GM12864 (cell line): ENCODE data around the gene NOL9.
A peak's percentile ranks its signal among the peaks of the same experiment; 100 is the strongest.

Experiments used
- DNase-seq: peaks from one replicate; pipeline ENCODE4 v3.0.0-alpha.2; 2011; ENCODE audit warnings: low read depth
- H3K4me3 ChIP-seq: 2 replicates; pipeline ENCODE4 v1.5.1; 2011; ENCODE audit warnings: mild to moderate bottlenecking, low read depth, low read length, control low read depth
- TF ChIP-seq, protein P1 (sequence below): IDR thresholded peaks from 2 replicates; pipeline ENCODE4 v1.5.1; 2011; ENCODE audit warnings: low read depth, mild to moderate bottlenecking, moderate library complexity, low read length, control low read depth, inconsistent platforms; ENCODE audit errors: missing control alignments

Gene NOL9

DNA sequence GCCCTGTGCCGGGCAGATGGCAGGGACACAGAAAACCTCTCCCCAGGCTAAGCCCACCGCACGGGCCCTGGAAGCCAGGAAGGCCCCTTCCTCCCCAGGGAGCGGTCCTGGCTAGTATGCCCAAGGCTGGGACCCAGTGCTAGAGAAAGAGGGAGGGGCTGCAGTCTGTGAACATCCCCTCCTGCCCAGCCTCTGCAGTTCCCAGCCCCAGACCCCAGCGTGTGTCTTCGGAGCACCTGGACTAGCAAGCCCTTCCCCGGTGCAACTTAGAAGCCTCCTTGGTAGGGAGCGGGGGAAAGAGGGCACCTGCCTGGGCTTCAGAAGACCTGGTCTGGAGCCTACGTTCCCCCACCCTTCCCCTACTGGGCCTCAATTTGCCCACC lies 64.9 kb downstream of the NOL9 start:
- TF ChIP-seq, protein P1, sequence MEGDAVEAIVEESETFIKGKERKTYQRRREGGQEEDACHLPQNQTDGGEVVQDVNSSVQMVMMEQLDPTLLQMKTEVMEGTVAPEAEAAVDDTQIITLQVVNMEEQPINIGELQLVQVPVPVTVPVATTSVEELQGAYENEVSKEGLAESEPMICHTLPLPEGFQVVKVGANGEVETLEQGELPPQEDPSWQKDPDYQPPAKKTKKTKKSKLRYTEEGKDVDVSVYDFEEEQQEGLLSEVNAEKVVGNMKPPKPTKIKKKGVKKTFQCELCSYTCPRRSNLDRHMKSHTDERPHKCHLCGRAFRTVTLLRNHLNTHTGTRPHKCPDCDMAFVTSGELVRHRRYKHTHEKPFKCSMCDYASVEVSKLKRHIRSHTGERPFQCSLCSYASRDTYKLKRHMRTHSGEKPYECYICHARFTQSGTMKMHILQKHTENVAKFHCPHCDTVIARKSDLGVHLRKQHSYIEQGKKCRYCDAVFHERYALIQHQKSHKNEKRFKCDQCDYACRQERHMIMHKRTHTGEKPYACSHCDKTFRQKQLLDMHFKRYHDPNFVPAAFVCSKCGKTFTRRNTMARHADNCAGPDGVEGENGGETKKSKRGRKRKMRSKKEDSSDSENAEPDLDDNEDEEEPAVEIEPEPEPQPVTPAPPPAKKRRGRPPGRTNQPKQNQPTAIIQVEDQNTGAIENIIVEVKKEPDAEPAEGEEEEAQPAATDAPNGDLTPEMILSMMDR: no peak
- H3K4me3 ChIP-seq: no peak overlapping the region
- no peak for DNase-seq

DNA sequence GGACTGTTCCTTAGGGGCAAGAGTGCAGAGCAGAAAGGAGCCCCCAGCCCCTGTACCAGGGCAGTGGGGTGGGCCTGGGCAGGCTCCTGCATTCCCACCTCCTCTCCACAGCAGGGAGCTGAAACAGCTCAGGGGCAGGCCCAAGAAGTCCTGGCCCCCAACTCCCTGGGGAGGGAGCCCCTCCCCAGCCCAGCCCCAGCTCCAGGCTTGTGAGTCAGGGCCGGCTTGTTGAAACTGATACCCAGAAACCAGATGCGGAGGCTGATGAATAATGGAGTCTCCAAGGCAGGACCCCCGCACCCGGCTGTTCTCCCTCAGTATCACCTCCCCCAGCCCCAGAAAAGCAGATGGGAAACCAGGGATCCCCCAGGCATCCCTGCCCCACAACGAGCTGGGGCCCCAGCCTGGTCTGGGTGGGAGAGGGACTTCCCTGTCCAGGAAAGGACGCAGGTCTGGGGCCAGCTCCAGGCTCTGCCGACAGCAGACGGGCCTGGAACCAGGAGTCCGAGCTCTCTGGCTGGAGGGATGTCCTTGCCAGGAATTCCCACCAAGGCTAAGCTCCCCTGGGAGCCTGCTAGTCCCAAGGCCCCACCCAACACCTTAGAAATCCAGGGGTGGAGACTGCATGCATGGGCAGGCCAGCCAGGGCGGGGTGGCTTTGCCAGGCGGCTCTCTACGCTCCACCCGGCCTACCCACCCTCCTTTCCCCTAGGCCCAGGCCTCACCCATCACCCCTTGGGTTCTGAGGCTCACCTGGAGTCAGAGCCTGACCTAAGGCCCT lies 65.5 kb downstream of the NOL9 start:
- DNase-seq: no peak
- no peak overlapping the region for H3K4me3 ChIP-seq
- TF ChIP-seq, protein P1: no peak

DNA sequence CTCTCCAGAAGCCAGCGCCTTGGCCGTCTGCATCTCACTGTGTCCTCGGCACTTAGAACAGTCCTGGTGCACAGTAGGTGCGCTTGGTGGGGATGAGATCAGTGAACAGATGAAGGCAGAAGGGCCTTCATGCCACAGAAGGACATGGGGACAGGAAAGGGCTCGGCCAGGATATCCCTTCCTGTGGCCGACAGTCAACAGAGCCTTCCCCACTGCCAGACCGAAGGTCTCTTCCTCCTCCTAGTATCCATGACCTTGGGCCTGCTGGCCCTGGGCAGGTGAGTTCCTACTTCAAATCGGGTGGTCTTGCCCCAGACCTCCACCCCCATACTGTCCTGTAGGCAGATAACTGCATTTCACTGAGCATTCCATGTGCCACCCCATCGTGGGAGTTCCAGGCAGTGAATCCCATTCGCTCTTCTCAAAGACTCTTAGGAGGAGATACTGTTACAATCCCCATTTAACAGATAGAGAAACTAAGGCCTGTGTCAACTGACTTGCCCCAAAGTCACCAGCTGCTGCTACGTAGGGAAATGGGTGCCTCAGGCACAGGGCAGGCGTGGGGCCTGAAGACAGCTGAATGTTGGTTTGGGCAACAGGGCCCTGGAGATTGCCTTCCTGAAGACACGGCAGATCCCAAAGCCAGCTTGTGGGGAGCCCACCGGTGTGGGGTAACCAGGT lies 66.4 kb downstream of the NOL9 start:
- TF ChIP-seq, protein P1: no peak
- no peak for DNase-seq
- no peak overlapping the region for H3K4me3 ChIP-seq

DNA sequence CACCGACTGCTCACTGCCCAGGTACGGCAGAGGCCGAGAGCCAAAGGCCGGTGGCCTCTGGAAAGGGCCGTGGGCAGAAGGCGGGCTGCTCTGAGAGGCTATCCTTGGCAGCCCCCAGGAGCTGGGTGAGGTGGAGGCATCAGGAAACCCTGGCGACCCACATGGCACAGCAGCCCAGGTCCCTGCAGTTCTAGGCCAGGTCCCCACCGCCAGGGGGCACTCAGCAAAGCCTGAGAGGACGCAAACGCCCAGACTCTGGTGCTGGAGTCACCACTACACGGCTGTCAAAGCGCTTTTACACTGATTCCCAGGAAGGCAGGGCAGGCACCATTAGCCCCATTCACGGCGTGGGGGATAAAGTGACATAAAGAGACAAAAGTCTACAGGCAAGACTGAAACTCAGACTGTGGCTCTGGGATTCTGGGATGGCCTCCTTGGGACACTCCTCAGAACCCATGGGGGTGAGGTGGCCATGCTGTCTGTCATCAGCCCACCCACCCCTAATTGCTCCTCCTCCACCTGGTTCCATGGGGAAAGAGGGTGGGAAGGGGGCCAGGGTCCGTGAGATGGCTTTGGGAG lies 67.8 kb downstream of the NOL9 start:
- TF ChIP-seq, protein P1: peak; percentile 96
- no peak for DNase-seq
- H3K4me3 ChIP-seq: no peak overlapping the region

DNA sequence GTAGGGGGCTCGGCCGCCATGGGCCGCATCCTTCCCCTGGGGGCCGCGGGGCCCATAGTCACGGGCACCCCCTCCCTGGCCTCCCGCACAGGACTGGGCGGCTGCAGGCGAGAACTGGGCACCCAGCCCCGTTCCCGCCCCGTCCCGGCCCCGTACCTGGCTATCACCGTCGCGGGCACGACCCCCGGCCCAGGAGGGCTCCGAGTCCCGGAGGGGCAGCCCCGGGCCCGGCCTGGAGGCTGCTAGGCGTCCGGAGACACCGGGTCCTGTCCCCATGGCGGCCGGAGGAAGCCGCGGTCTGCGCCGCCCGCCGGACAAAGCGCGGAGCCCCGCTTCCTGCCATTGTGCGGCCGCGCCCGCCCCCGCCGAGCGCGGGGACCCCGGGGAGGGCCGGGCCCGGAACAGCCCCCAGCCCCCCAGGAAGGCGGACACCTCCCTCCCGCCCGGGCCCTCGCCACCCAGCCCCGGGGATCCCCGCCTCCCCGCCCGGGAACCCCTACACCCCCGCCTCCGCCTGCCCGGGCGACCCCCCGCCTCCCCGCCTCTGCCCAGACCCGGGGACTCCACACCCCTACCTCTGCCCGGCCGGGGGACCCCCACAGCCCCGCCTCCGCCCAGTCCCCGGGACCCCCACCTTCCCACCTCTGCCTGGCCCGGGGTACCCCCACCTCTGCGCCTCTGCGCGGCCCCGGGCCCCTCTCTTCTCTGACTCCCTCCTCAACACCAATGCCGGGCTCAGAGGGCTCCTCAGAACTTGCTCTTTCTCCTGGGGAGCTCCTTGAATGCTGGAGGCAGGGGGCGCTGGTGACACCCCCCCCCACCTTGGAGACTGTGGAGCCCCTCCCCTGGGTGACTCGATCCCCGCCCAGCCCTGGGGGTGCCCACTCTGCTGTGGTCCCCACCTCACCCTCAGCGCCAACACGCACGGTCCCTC lies 68.9 kb downstream of the NOL9 start:
- DNase-seq: no peak
- TF ChIP-seq, protein P1: no peak
- H3K4me3 ChIP-seq: no peak overlapping the region

DNA sequence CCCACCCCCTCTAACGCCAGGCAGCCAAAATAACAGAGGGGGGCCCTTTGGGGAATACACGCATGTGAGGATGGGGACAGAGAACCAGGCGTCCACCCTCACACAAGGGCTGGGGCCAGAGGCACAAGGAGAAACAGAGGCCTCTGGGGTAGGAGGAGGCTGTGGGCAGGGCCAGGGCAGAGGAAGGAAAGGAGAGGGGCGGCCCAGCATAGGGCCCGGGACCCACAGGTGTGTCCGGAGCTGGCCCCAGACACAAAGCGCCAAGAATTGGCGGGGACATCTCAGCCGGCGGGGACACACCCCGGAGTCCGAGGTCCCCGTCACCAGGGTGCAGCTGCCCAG lies 69.5 kb downstream of the NOL9 start:
- no peak overlapping the region for H3K4me3 ChIP-seq
- TF ChIP-seq, protein P1: no peak
- DNase-seq: no peak
